HG02840 (cell line): Measurements from ENCODE around the gene PCGF1.
A peak's percentile ranks its signal among the peaks of the same experiment; 100 is the strongest.

Experiments used
- ATAC-seq: cut with Tn5 transposase; IDR thresholded peaks from one replicate; pipeline ENCODE4 v1.9.1; 2021; ENCODE audit warnings: mild to moderate bottlenecking, moderate library complexity, moderate number of reproducible peaks; ENCODE audit not compliant: unreplicated experiment, low FRiP score

PCGF1 gene

GRCh38 chr2:74538881-74539339 is 31.4 kb upstream of the PCGF1 start:
- ATAC-seq, result peak; percentile 52

- no peak for ATAC-seq
These were observed 29.6 kb upstream of the PCGF1 start for GRCh38 chr2:74537140-74537539.

GRCh38 chr2:74536166-74536950 is 28.9 kb upstream of the PCGF1 start:
- no peak for ATAC-seq

- no peak for ATAC-seq
These were observed 28.0 kb upstream of the PCGF1 start for GRCh38 chr2:74535440-74535965.

GRCh38 chr2:74534411-74534810 is 26.9 kb upstream of the PCGF1 start:
- ATAC-seq, result no peak

GRCh38 chr2:74533464-74533863 is 26.0 kb upstream of the PCGF1 start:
- no peak for ATAC-seq

- ATAC-seq, result no peak
These were observed 24.7 kb upstream of the PCGF1 start for GRCh38 chr2:74532222-74532621.

- ATAC-seq, result no peak
These were observed 24.2 kb upstream of the PCGF1 start for GRCh38 chr2:74531666-74532065.

- ATAC-seq, result peak; percentile 26
These were observed 23.0 kb upstream of the PCGF1 start for GRCh38 chr2:74530239-74531187.

GRCh38 chr2:74529357-74530238 is 22.1 kb upstream of the PCGF1 start, which contains the start of the genes AUP1 and HTRA2:
TSS of gene AUP1 (minus strand) at chr2:74529706. CDS start at chr2:74529629, 77 bp downstream.
TSS of gene HTRA2 (plus strand) at chr2:74529933. CDS start at chr2:74530007, 74 bp downstream.
- peak; percentile 77 for ATAC-seq

GRCh38 chr2:74528600-74529356 is 21.3 kb upstream of the PCGF1 start:
- ATAC-seq, result peak; percentile 11

- ATAC-seq, result no peak
These were observed 20.2 kb upstream of the PCGF1 start for GRCh38 chr2:74527741-74528140.

- no peak for ATAC-seq
These were observed 19.2 kb upstream of the PCGF1 start for GRCh38 chr2:74526649-74527230.

- ATAC-seq, result no peak
These were observed 18.5 kb upstream of the PCGF1 start, which contains the start of gene DQX1 for GRCh38 chr2:74525717-74526648. TSS of gene DQX1 (minus strand) at chr2:74526231. CDS start at chr2:74525729, 502 bp downstream.

- no peak for ATAC-seq
These were observed 17.6 kb upstream of the PCGF1 start for GRCh38 chr2:74524955-74525716.

- no peak for ATAC-seq
These were observed 16.5 kb upstream of the PCGF1 start for GRCh38 chr2:74524005-74524404.

GRCh38 chr2:74522516-74522915 is 15.0 kb upstream of the PCGF1 start:
- no peak for ATAC-seq
